Islet precursor cell (in vitro differentiated cells): ENCODE data around the gene DAAM2.

Experiments used
- DNase-seq: peaks from one replicate; pipeline ENCODE4 v3.0.0-alpha.2; 2018

Gene DAAM2

DNA sequence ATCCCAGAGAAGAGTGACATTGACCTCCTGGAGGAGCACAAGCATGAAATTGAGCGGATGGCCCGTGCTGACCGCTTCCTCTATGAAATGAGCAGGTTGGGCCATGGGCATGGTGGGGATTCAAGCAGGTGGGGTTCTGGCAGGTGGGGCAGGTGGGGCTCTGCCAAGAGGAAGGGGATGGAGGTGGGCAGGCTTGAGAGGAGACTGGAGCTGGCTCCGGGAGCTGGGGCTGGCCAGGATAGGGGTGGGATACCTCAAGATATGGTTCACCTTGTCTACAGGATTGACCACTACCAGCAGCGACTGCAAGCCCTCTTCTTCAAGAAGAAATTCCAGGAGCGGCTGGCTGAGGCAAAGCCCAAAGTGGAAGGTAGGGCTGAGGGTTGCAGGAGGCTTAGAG lies 99.2 kb downstream of the DAAM2 start:
- DNase-seq: no peak

DNA sequence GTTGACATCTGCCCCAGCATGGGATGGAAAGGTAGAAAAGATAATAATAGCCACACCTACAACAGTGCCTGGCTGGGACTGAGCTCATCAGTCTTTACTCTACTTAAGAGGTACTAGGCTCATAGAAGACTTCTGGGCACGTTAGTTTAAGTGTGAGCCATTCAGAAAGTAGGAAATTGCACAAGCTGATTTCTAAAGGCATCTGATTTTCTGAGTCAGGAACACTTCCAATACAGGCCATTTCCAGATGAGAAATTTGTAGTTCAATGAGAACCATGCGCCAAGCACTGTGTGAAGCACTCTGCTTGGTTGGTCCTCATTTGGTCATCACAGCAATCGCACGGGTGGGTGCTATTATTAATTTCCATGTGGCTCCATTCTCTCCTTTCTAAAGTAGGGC lies 99.8 kb downstream of the DAAM2 start:
- DNase-seq: no peak

DNA sequence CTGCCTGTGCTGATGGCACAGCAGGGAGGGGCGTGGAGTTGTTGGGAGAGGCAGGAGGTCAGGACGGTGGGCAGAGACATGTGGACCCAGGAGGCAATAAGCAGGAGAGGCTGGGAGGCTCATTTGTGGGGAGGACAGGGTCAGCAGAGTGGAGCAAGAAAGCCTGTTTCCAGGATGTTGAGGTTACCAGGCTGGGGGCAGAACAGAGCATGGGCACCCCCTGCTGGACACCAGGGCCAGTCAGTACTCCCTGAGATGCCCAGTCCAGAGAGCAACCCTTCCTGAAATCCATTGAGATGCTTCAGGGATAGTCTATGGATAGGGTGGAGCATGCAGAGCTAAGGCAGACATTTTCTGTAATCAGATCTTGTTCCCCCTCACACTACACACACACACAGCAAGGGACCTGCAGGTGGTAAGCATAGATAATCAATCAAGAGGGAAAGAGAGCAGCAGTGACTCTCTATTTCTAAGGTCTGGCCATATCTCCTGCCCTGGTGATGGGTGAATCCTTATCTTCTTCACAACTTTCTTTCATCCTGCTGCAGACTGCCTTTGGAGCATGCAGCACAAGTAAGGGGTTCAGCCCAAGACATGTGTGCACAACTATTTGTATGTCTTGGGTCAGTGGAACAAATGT lies 100.4 kb downstream of the DAAM2 start:
- peak; percentile 87 for DNase-seq

DNA sequence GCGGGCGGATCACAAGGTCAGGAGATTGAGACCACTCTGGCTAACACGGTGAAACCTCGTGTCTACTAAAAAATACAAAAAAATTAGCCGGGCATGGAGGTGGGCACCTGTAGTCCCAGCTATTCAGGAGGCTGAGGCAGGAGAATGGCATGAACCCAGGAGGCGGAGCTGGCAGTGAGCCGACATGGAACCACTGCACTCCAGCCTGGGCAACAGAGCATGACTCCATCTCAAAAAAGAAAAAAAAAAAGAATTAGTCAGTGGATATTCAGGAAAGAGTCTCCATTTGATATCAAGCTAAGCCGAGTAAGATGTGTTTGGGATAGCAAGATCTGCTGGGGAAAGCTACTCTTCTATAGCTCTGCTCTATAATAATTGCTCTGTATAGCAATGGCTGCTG lies 101.1 kb downstream of the DAAM2 start:
- no peak for DNase-seq

DNA sequence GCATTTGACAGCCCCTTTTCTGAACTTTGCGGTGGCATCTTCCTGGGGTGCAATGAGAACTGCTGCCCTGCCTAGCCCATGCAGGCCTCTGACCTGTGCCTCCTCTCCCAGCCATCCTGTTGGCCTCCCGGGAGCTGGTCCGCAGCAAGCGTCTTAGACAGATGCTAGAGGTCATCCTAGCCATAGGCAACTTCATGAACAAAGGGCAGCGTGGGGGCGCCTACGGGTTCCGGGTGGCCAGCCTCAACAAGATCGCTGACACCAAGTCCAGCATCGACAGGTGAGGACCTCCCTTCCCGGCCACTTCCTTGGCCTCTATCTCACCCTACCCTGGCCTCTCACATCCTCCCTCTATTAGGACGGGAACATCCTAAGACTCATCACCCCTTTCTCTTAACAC lies 104.5 kb downstream of the DAAM2 start:
- no peak for DNase-seq

DNA sequence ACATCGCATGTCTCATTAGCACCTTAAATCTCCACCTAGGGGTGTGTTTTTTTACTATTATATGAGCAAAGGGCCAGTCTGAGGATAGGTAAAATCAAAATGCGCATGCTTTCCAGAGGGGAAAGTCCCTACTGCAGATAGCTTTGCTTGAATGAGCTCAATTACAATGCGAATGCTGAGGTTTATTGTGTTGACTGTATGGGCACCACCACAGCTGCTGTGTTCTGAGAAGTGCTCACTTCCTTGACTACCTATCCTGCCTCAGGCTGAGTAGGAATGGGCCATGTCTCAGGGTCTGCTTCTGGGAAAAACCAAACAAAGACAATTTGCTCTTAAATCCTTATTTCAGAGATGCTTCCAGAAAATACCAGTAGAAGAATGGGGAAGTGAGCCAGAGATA lies 105.5 kb downstream of the DAAM2 start:
- peak; percentile 39 for DNase-seq

DNA sequence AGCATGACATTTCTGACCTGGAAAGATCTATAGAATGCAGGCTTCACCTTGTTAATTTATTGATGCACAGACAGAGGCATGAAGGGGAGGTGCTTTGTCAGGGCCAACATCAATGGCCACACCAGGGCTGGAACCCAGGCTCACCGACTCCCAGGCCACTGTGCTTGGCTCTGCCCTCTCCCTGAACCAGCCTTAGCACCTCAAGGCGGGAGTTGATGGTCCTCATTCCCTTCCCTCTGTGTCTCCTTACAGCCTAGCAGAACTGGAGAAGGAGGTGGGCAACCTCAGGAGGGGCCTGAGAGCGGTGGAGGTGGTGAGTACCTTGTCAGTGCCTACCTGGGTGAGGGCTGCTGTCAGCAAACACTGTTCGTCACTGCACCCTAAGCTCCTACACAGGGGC lies 106.4 kb downstream of the DAAM2 start:
- DNase-seq: peak; percentile 35

DNA sequence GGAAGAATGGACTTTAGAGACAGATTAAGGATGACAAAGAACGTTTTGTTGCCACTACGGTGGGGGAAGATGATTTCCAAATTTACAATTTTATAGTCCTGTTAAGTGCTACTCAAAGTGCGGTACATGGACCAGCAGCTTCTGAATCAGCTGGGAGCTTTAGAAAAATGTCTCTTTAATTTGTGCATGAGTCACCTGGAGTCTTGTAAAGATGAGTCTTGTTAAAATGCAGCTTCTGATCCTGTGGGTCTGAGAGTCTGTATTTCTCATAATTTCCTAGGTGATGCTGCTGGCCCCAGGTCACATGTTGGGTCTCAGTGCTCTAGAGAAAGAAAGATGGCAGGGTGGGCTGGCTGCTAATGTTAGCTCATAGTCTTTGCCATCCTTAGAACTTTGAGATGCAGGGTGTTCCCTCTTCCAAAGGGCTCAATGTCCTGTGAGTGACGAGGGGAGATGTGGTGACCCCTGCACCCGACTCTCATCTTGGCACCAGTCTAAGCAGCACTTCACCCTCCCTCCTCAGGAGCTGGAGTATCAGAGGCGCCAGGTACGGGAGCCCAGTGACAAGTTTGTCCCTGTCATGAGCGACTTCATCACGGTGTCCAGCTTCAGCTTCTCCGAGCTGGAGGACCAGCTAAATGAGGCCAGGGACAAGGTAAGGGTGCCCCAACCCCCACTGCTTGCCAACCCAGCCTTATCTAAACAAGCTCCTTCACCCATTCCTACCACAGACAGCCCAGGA lies 107.5 kb downstream of the DAAM2 start:
- DNase-seq: no peak

DNA sequence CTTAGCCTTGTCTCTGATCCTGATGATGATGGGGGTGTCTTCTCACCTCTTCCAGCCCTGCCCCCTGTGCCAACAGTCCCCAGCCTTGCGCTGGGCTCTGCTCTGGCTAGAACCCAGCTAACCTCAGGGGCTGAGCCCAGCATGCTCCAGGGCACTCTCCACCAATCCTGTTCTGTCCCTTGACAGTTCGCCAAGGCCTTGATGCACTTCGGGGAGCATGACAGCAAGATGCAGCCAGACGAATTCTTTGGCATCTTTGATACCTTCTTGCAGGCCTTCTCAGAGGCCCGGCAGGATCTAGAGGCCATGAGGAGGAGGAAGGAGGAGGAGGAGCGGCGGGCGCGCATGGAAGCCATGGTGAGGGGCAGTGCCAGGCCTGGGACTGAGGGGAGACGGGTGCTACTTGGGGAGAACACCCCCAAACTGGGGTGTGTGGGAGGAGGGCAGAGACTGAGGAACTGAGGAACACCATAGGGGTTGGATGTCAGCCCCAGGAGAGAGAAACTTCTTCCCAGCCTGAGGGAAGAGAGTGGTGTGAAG lies 109.0 kb downstream of the DAAM2 start:
- no peak for DNase-seq

DNA sequence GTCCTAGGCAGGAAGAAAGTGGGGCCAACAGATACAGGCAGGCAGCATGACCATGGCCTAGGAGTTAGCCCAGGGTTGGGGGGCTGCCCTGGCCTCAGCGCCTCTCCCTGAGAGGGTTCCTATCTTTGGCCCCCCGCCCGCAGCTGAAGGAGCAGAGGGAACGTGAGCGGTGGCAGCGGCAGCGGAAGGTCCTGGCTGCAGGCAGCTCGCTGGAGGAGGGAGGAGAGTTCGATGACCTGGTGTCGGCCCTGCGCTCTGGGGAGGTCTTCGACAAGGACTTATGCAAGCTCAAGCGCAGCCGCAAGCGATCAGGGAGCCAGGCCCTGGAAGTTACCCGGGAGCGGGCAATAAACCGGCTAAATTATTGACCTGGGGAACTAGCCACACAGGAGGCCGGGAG lies 109.5 kb downstream of the DAAM2 start:
- no peak for DNase-seq

DNA sequence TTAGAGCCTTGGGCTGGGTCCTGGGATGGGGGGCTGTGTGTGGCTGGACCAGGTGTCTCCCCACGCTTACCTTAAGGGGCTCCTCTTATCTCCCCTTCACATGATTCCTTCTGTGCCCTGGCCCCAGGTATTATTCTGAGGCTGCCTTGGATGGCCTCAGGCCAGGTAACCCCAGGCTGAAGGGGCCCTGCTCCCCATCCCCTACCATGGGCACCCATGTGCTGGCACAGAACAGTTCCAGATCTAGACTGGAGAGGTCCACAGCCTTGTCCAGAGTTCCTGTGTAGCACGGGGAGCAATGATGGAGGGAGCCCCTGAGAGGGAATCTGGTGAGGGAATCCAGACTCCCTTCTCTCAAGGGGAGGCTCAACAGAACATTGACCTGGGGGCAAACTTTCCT lies 110.0 kb downstream of the DAAM2 start:
- no peak for DNase-seq

DNA sequence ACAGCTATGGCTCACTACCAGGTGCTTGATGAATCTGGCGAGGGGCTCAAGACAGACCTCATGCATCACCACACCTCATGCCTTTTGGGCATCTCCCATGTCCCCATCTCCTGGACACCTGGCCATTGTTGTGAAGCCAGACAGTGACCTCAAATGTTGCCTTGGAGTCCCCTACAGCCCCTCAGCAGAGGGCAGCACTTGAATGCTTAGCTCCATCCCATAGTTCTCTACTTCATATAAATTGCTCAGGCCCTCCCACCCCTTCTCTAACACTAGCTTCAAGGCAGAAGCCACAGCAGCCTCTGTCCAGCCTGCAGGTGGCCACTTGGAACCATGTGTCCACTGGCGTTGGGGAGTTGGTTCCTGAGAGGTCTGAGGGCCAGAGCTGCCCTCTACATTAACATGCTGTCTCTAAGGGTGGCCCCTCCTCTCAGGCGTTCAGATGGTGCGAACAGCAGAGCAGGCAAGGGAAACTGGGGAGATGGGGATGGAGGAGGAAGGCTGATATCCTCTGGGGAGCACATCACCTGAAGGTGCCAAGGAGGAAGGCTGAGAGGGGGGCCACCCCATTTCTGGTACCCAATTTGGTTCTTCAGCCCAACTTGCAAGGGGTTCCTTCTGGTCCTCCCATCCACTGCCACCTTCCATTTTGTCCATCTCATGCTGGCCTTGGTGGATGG lies 110.8 kb downstream of the DAAM2 start:
- no peak for DNase-seq

DNA sequence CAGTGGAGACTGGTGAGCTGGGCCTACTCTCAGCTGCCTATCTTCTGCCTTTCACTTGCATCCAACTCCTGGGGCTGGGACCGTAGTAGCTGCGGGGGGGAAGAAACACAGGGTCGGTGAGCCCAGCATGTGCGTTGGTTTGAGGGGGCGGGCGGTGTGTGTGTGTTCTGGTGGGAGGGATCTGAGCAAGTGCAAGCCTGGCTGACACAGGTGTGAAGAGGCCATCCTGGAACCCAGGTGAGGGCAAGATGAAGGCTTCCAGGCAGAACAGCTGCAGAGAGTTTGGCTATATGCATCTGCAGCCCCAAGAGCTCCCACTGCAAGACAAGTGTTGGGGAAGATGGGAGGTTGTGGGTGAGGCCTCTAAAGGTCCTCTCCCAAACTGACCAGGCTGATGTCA lies 111.5 kb downstream of the DAAM2 start:
- DNase-seq: no peak

DNA sequence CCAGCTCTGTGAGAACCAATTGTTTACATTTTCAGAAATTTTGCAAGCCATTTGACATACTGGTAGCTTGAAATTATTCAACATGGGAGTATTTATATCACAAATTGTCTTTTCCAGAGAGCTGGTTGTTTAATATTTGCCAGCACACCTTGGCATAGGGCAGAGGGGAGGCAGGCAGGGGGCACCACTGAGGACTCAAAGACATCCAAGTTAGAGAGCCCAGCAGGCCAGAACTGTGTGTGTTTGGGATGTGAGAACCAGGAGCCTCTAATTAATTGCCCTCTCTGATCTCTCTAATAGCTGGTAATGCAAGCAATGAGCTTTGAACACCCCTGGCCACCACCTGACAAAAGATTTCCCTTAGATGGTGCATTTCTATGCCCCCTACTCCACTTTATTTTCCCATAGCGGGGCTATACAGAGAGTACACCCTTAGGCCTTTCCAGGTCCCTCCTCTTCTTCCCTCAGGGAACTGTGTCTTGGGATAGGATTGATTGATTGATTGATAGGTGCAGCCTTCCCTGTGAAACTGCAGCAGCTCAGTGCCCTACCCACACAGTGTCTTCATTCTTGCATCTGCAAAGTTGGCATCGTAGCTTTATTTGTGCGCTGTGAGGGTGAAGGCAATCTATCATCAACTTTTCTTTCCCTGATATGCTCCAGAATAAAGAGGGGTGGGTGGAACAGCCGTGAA lies 112.9 kb downstream of the DAAM2 start:
- DNase-seq: no peak

DNA sequence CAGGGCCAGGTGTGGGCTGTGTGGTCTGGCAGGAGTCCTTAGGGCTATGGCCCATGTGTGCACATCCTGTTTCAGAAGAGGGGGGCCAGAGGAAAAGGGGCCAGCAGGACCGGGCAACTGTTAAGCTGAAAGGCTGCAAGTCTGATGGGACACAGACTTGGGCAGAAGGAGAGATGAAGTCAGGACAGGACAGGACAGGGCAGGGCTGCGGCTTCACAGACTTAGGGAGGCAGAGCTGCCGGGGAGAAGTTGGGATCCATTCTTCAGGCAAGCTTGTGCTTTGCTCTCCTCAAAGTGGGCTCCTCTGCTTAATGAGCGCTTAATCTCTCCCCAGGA lies 113.4 kb downstream of the DAAM2 start:
- no peak for DNase-seq

DNA sequence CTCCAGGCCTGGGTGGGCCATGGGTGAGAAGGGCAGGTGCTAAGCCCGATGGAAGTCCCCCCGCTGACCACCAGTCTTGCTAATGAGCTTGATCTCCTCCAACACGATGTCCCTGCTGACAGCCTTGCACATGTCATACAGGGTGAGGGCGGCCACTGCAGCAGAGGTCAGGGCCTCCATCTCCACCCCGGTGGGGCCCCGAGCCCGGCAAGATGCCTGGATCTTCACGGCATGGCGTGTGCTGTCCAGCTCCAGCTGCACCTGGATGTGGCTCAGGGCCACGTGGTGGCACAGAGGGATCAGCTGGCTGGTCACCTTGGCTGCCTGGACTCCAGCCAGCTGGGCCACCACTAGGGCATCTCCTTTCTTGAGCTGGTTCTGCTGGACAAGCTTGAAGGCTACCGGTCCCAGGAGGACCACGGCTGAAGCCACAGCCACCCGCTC lies 114.2 kb downstream of the DAAM2 start:
- no peak for DNase-seq

DNA sequence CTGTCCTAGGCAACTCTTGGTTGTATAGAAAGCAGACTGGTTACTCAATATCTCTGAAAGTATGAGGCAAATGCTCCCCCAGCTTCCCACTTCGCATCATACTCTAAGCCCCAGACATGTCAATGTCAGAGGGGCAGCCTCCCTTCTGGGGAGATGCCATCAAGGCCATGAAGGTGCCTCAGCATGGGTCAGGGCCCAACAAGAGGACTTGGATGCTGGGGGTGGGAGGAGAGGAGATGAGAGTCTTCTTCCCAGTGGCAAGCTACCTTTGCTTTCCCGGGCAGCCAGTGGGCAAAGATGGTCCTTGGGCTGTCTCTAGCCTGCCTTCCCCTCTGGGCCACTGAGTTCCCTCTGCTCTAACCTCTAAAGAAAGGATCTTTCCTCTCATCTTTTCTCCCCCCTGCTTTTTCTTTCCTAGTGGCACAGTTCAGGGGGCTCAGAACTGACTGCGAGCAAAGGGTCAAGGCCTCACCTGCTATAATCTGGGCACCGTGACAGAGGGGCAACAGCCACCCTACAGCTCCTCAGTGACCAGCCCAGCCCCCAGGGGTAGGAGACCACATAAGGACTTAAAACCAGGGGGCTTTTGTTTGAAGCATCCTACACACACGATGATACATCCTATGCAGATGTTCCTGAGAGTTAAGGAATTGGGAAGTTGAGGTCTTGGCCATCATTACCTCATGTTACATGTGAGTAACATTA lies 115.8 kb downstream of the DAAM2 start:
- no peak for DNase-seq

DNA sequence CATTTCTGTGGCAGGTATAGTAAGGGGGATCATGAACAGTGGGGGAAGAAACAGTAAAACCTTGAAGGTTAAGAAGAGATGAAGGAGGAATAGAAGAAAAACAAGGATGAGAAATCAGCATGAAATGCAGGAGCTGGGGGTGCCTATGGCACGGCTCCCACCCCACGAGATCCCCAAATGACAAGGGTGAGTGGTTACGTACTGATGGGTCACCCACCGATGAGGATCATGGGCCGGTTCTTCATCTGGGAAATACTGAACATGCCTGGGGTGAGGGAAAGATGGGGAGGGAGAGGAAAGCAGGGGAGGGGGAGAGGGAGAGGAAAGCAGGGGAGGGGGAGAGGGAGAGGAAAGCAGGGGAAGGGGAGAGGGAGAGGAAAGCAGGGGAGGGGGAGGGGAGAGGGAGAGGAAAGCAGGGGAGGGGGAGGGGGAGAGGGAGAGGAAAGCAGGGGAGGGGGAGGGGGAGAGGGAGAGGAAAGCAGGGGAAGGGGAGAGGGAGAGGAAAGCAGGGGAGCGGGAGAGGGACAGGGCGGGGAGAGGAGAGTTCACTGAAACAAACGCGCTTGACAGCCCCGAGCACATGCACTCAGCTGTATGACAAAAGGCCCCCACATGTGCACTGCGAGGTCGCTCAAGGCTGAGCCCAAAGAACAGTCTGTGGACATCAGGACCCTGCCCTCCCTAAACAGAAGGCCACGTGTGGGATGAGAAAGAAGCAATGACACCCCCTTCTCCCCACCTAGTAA lies 116.8 kb downstream of the DAAM2 start:
- DNase-seq: no peak

DNA sequence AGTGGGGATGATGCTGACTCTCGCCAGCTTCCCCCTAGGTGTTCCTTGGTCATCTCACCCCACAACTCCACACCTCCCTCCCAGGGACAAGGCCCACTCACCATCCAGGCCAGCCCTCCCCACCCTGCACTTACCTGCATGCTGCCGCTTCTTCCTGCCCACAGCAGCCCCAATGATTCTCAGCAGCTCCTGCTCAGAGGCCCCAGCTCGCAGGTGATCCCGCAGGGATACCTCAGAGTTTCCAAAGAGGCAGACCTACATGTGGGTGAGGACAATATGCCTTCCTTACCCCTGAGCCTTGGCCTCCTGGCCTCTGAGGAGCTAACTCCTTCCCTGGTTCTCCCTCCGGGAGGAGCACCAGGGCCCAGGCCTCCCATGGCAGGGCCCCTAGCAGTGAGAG lies 117.5 kb downstream of the DAAM2 start:
- DNase-seq: no peak

DNA sequence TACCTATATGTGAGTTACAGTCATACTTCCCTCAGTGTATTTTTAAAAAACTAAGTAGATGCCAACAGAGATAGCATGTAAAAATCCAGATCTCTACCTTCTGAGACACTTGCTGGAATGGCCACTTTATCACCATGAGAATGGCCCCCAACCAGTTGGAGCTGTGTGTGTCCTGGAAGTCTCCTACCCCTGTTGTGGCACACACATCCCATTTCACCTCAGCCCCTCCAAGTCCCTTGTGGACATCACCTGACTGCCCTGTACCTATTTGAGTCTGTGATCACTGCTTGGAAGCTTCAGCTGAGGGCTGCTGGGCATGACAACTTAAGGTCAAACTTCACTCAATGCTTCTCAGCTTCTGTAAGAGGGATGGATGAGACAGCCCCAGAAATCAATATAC lies 118.0 kb downstream of the DAAM2 start:
- no peak for DNase-seq

DNA sequence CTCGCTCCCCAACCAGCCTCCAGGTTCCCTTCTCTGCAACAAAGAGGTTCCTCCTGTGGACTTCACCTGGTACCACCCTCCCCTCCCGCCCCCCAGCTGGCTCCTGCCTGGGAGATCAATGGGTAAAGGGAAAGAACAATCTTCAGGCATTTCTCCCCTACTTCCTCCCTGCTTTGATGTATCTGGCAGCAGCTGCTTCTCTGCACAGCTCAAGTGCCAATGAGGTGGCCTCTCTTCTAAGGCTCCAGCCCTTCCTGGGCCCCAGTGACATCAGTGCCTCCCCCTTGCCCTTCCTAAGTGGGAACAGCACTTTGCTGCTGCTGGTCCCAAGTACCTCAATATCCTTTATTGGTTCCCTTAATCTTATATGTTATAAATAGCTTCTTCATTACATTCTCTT lies 118.6 kb downstream of the DAAM2 start:
- DNase-seq: no peak

DNA sequence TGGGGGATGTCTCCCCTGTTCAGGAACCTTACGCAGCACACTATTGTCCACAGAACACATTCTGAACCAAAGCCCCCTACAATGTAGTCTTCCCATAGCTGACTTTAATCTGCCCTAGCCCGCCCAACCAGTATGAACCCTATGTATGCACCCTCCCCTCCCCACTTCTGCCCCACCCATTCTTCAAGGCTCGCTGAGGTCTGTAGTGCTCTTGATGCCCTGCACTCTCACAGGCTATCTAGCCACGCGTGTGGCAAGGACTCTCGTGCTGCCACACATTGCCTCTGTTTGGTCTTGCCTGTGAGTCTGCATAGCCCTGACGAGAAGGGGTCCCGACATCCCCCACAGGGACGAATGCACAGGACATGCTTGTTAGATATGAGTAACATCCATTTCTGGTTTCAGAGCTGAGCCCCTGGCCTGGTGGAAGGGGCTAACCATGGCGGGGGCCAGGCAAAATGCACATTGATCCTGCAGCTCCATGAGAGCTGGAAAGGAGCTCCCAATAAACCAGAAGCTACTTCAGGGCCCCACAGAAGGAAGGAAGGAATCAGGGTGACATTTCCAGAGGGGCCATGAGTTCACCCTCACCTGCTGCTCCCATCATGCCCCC lies 119.4 kb downstream of the DAAM2 start:
- DNase-seq: no peak
